ENCODE measurements around the gene RNU1-2. TPM values are rescaled to one million over a fixed set of nuclear protein-coding genes. Genes with fewer than 3 reads are reported as not detected.
"Not testable (repeated sequence)": the region's sequence is repeated elsewhere in the genome, so short reads cannot be mapped to it uniquely, and the experiment has no call there.

The RNU1-2 gene
- 100 to 1,000 TPM; 874 to 961 TPM for total RNA-seq

- Mint-ChIP-seq H3K27ac (peak within 1 kb of the TSS; percentile 100), H3K4me3 (peak within 1 kb of the TSS; percentile 80), H3K4me1 (peaks cover 27% of the 10 kb centered on the region)
- not testable (repeated sequence) for H3K36me3 Mint-ChIP-seq, H3K27me3 Mint-ChIP-seq, H3K9me3 Mint-ChIP-seq
- DNase-seq = peak; percentile 81
Measured at GRCh38 chr1:16895598-16896315, at the start of gene RNU1-2. TSS of gene RNU1-2 (plus strand) at chr1:16895980.

GRCh38 chr1:16856201-16856600 is 39.6 kb upstream of the RNU1-2 start:
- DNase-seq, H3K4me1 Mint-ChIP-seq, H3K27me3 Mint-ChIP-seq, H3K4me3 Mint-ChIP-seq, H3K27ac Mint-ChIP-seq, H3K36me3 Mint-ChIP-seq, H3K9me3 Mint-ChIP-seq: not testable (repeated sequence)

- DNase-seq, H3K9me3 Mint-ChIP-seq, H3K27ac Mint-ChIP-seq, H3K4me3 Mint-ChIP-seq, H3K4me1 Mint-ChIP-seq, H3K36me3 Mint-ChIP-seq, H3K27me3 Mint-ChIP-seq: not testable (repeated sequence)
Measured at GRCh38 chr1:16859167-16860041, 36.4 kb upstream of the RNU1-2 start.

- not testable (repeated sequence) for H3K27ac Mint-ChIP-seq, DNase-seq, H3K4me3 Mint-ChIP-seq, H3K27me3 Mint-ChIP-seq, H3K36me3 Mint-ChIP-seq, H3K9me3 Mint-ChIP-seq, H3K4me1 Mint-ChIP-seq
Measured at GRCh38 chr1:16860048-16860447, 35.7 kb upstream of the RNU1-2 start.

GRCh38 chr1:16861832-16862245 is 33.9 kb upstream of the RNU1-2 start:
- H3K4me1 Mint-ChIP-seq, H3K9me3 Mint-ChIP-seq, H3K27me3 Mint-ChIP-seq, H3K4me3 Mint-ChIP-seq, H3K36me3 Mint-ChIP-seq: not testable (repeated sequence)
- peak overlapping the region; percentile 61 for H3K27ac Mint-ChIP-seq
- DNase-seq = peak; percentile 15

- H3K27me3 Mint-ChIP-seq, H3K27ac Mint-ChIP-seq, H3K9me3 Mint-ChIP-seq, H3K4me3 Mint-ChIP-seq, H3K36me3 Mint-ChIP-seq, DNase-seq, H3K4me1 Mint-ChIP-seq: not testable (repeated sequence)
Measured at GRCh38 chr1:16862415-16862814, 33.4 kb upstream of the RNU1-2 start.

- not testable (repeated sequence) for H3K4me1 Mint-ChIP-seq, H3K9me3 Mint-ChIP-seq, H3K4me3 Mint-ChIP-seq, H3K27ac Mint-ChIP-seq, H3K27me3 Mint-ChIP-seq, DNase-seq, H3K36me3 Mint-ChIP-seq
Measured at GRCh38 chr1:16863024-16863423, 32.8 kb upstream of the RNU1-2 start.

- H3K27ac Mint-ChIP-seq, H3K4me3 Mint-ChIP-seq, H3K4me1 Mint-ChIP-seq, H3K27me3 Mint-ChIP-seq, H3K9me3 Mint-ChIP-seq, H3K36me3 Mint-ChIP-seq, DNase-seq: not testable (repeated sequence)
Measured at GRCh38 chr1:16866926-16867707, 28.7 kb upstream of the RNU1-2 start.

GRCh38 chr1:16868787-16869186 is 27.0 kb upstream of the RNU1-2 start:
- H3K4me1 Mint-ChIP-seq, H3K4me3 Mint-ChIP-seq, H3K27ac Mint-ChIP-seq, H3K9me3 Mint-ChIP-seq, H3K36me3 Mint-ChIP-seq, DNase-seq: not testable (repeated sequence)
- H3K27me3 Mint-ChIP-seq = peaks cover 19% of the 10 kb centered on the region

GRCh38 chr1:16869996-16870395 is 25.8 kb upstream of the RNU1-2 start:
- H3K9me3 Mint-ChIP-seq, H3K4me3 Mint-ChIP-seq, DNase-seq, H3K36me3 Mint-ChIP-seq, H3K4me1 Mint-ChIP-seq, H3K27ac Mint-ChIP-seq: not testable (repeated sequence)
- H3K27me3 Mint-ChIP-seq = peaks cover 24% of the 10 kb centered on the region

- H3K4me3 Mint-ChIP-seq, H3K27ac Mint-ChIP-seq, H3K36me3 Mint-ChIP-seq, DNase-seq, H3K4me1 Mint-ChIP-seq, H3K9me3 Mint-ChIP-seq: not testable (repeated sequence)
- peaks cover 34% of the 10 kb centered on the region for H3K27me3 Mint-ChIP-seq
Measured at GRCh38 chr1:16871171-16871570, 24.6 kb upstream of the RNU1-2 start.

- not testable (repeated sequence) for H3K36me3 Mint-ChIP-seq, H3K4me1 Mint-ChIP-seq, H3K9me3 Mint-ChIP-seq
- peak; percentile 70 for DNase-seq
- peak overlapping the region; percentile 72 for H3K4me3 Mint-ChIP-seq
- H3K27me3 Mint-ChIP-seq = peaks cover 43% of the 10 kb centered on the region
- peak overlapping the region; percentile 49 for H3K27ac Mint-ChIP-seq
Measured at GRCh38 chr1:16872152-16873075, 23.4 kb upstream of the RNU1-2 start.

- not testable (repeated sequence) for H3K9me3 Mint-ChIP-seq, H3K4me1 Mint-ChIP-seq, H3K27ac Mint-ChIP-seq, H3K36me3 Mint-ChIP-seq
- DNase-seq = peak; percentile 35
- H3K4me3 Mint-ChIP-seq = peak overlapping the region; percentile 72
- peaks cover 44% of the 10 kb centered on the region for H3K27me3 Mint-ChIP-seq
Measured at GRCh38 chr1:16873076-16873879, 22.5 kb upstream of the RNU1-2 start.
